HG02870 (cell line): Measurements from ENCODE around the gene ATP6V0E2.
"Not testable (repeated sequence)": the region's sequence is repeated elsewhere in the genome, so short reads cannot be mapped to it uniquely, and the experiment has no call there.

Source experiments
- ATAC-seq: cut with Tn5 transposase; IDR thresholded peaks from one replicate; pipeline ENCODE4 v1.9.1; 2021; ENCODE audit warnings: mild to moderate bottlenecking, moderate library complexity; ENCODE audit not compliant: unreplicated experiment

Gene ATP6V0E2

GRCh38 chr7:149910219-149910618 lies 36.5 kb downstream of the ATP6V0E2 start:
- not testable (repeated sequence) for ATAC-seq

GRCh38 chr7:149912126-149912525 lies 38.4 kb downstream of the ATP6V0E2 start:
- ATAC-seq: not testable (repeated sequence)

GRCh38 chr7:149926414-149926813 lies 52.6 kb downstream of the ATP6V0E2 start:
- ATAC-seq: not testable (repeated sequence)
